OCI-LY7 (cell line): ENCODE measurements around the gene CSF2RB.

ENCODE experiments used
- CTCF ChIP-seq: fragments of 200-600 bp; sonication (generic); conservative IDR thresholded peaks from 2 replicates; pipeline ENCODE4 v1.5.1; 2014; ENCODE audit warnings: mild to moderate bottlenecking, antibody characterized with exemption, low read length, moderate library complexity, mixed read lengths
- EZH2phosphoT487 ChIP-seq: fragments of 200-600 bp; sonication (generic); IDR thresholded peaks from 2 replicates; pipeline ENCODE4 v1.6.1; 2018; ENCODE audit warnings: low read depth, borderline replicate concordance, mild to moderate bottlenecking, mixed run types, antibody characterized with exemption, low read length, moderate library complexity, mixed read lengths

DNA sequence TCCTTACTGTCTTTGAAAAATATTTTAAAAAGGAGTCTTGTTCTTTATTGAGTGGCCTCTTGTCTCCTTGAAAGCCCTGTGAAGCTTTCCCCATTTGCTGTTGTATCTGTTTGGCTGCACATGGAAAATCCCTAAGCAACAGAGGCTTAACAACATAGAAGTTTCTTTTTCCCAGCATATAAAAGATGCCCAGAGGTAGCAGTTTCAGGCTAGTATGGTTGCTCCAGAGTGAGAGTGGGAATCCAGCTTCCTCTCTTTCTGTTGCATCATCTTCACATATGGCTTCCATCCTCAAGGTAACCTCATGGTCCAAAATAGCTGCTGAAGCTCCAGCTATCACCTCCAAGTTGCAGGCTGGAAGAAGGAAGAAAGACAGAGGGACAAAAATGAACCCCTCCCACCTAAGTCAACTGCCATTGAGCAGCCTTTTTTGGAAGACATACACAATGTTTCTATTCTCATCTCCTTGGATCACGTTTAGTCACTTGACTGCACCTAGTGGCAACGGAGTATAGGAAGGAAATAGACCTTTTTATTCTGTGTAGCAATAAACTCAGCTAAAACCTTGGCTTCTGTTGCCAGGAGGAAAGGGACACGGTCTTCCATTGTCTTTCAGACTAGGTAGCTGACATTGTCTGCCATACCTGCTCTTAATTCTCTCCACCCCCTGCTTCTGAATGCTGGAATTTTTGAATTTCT is 5.3 kb downstream of the CSF2RB start:
- TF ChIP-seq CTCF: peak; percentile 21; the same call in 1 of the 2 replicates
- TF ChIP-seq EZH2phosphoT487: no peak
